ENCODE measurements around the gene CAMTA1. TPM values are rescaled to one million over a fixed set of nuclear protein-coding genes. Genes with fewer than 3 reads are reported as not detected.

CAMTA1 gene
- total and polyA plus RNA-seq, 4 donors, result 18.0 to 93.5 (median 35.8) TPM

- no peak overlapping the region for H3K4me3 ChIP-seq (ENCODE audit: low read depth in 1 of 3, low read length in 3 of 3)
- H3K27ac ChIP-seq (ENCODE audit: low read depth in 1 of 2, low read length in 2 of 2), result no peak overlapping the region
- no peaks in the 10 kb centered on the region for H3K27me3 ChIP-seq (ENCODE audit: control insufficient read depth in 4 of 4, insufficient read depth in 4 of 4, low read length in 3 of 4)
- TF ChIP-seq HNF4G (IDR thresholded peaks at IDR 0.05), result no peak
- no peak for TF ChIP-seq MAX (IDR thresholded peaks at IDR 0.05)
- no peak for TF ChIP-seq FOXA2 (IDR thresholded peaks at IDR 0.05)
- no peak for TF ChIP-seq RXRA (IDR thresholded peaks at IDR 0.05)
- TF ChIP-seq TAF1 (conservative IDR thresholded peaks at IDR 0.05), result no peak
- TF ChIP-seq GABPA (IDR thresholded peaks at IDR 0.05 in 1 of 2, conservative IDR thresholded peaks at IDR 0.05 in 1 of 2), result no peak
- no peak for TF ChIP-seq CTCF (IDR thresholded peaks at IDR 0.05; ENCODE audit: low read depth, low read length, missing input control)
- TF ChIP-seq SP1 (IDR thresholded peaks at IDR 0.05), result no peak
- no peak for TF ChIP-seq JUND (IDR thresholded peaks at IDR 0.05)
- TF ChIP-seq ZBTB33 (IDR thresholded peaks at IDR 0.05), result no peak
- TF ChIP-seq NR2F2 (IDR thresholded peaks at IDR 0.05), result no peak
- no peak for TF ChIP-seq HNF4A (conservative IDR thresholded peaks at IDR 0.05)
- TF ChIP-seq EGR1 (IDR thresholded peaks at IDR 0.05; ENCODE audit: low read depth in 2 of 2), result no peak
- TF ChIP-seq REST (IDR thresholded peaks at IDR 0.05), result no peak
- H3K36me3 ChIP-seq (ENCODE audit: control insufficient read depth in 4 of 4, insufficient read depth in 3 of 4, low read depth in 1 of 4, low read length in 3 of 4), result no peaks in the 10 kb centered on the region
- DNase-seq (ENCODE audit: low spot score), result no peak
- no peak overlapping the region for H3K9ac ChIP-seq (ENCODE audit: low read depth in 1 of 2, low read length in 2 of 2)
- peaks cover 4 to 24% (median 7%) of the 10 kb centered on the region in 4 donors for H3K4me1 ChIP-seq (ENCODE audit: control insufficient read depth in 4 of 4, insufficient read depth in 4 of 4, low read length in 3 of 4)
- H3K9me3 ChIP-seq (ENCODE audit: control insufficient read depth in 4 of 4, low read length in 3 of 4), result no peaks in the 10 kb centered on the region
- WGBS, result 65% methylated on average over 10 of the region's 10 CpGs
These were observed 308.0 kb downstream of the CAMTA1 start for GRCh38 chr1:7093297-7093696.

GRCh38 chr1:7094086-7094485 lies 308.8 kb downstream of the CAMTA1 start:
- Histone ChIP-seq H3K9ac (ENCODE audit: low read depth in 1 of 2, low read length in 2 of 2) (no peak overlapping the region), H3K27ac (ENCODE audit: low read depth in 1 of 2, low read length in 2 of 2) (no peak overlapping the region), H3K9me3 (ENCODE audit: control insufficient read depth in 4 of 4, low read length in 3 of 4) (no peaks in the 10 kb centered on the region), H3K4me3 (ENCODE audit: low read depth in 1 of 3, low read length in 3 of 3) (no peak overlapping the region), H3K36me3 (ENCODE audit: control insufficient read depth in 4 of 4, insufficient read depth in 3 of 4, low read depth in 1 of 4, low read length in 3 of 4) (no peaks in the 10 kb centered on the region), H3K4me1 (ENCODE audit: control insufficient read depth in 4 of 4, insufficient read depth in 4 of 4, low read length in 3 of 4) (peaks cover 5 to 31% (median 12%) of the 10 kb centered on the region in 4 donors), H3K27me3 (ENCODE audit: control insufficient read depth in 4 of 4, insufficient read depth in 4 of 4, low read length in 3 of 4) (no peaks in the 10 kb centered on the region)
- DNase-seq (ENCODE audit: low spot score), result no peak
- 87% methylated on average over 4 of the region's 4 CpGs for WGBS
- TF ChIP-seq RAD21 (IDR thresholded peaks at IDR 0.05) (no peak), HNF4A (conservative IDR thresholded peaks at IDR 0.05) (no peak), TAF1 (conservative IDR thresholded peaks at IDR 0.05) (no peak), REST (IDR thresholded peaks at IDR 0.05) (no peak), NR2F2 (IDR thresholded peaks at IDR 0.05) (no peak), GABPA (IDR thresholded peaks at IDR 0.05 in 1 of 2, conservative IDR thresholded peaks at IDR 0.05 in 1 of 2) (no peak), HNF4G (IDR thresholded peaks at IDR 0.05) (no peak), JUND (IDR thresholded peaks at IDR 0.05) (no peak), MAX (IDR thresholded peaks at IDR 0.05) (no peak), SP1 (IDR thresholded peaks at IDR 0.05) (no peak), CTCF (IDR thresholded peaks at IDR 0.05; ENCODE audit: low read depth, low read length, missing input control) (no peak)

Measured in liver (tissue), 9 donors.